SK-N-SH (cell line): ENCODE data around the gene ZC3H18.

Experiments used
- CHD2 ChIP-seq: fragments of 150-350 bp; IDR thresholded peaks from 2 replicates; pipeline ENCODE4 v1.6.1; 2018; ENCODE audit warnings: low read length; ENCODE audit not compliant: partially characterized antibody
- CTCF ChIP-seq: fragments of 200-600 bp; sonication (generic); IDR thresholded peaks from 2 replicates; pipeline ENCODE4 v1.6.1; 2017; ENCODE audit warnings: antibody characterized with exemption, mild to moderate bottlenecking, moderate library complexity
- FOXJ3 ChIP-seq: sonication (generic); formaldehyde crosslinking; IDR thresholded peaks from 2 replicates; pipeline ENCODE4 v1.5.1; 2020; ENCODE audit warnings: mild to moderate bottlenecking, missing genetic modification reagents
- GABPA ChIP-seq: IDR thresholded peaks from 2 replicates; pipeline ENCODE4 v1.4.0; 2012; ENCODE audit warnings: low read depth, mild to moderate bottlenecking
- POLR2AphosphoS5 ChIP-seq: IDR thresholded peaks from 2 replicates; pipeline ENCODE4 v1.6.1; 2012; ENCODE audit warnings: low read depth, low read length
- RAD21 ChIP-seq: IDR thresholded peaks from 2 replicates; pipeline ENCODE4 v1.6.1; 2012; ENCODE audit warnings: mild to moderate bottlenecking, low read length
- RFX5 ChIP-seq: IDR thresholded peaks from 2 replicates; pipeline ENCODE4 v1.6.1; 2012; ENCODE audit warnings: mild to moderate bottlenecking, improper control_type of control experiment, low read length
- RXRA ChIP-seq: IDR thresholded peaks from 2 replicates; pipeline ENCODE4 v1.4.0; 2012; ENCODE audit warnings: low read depth, mild to moderate bottlenecking, borderline replicate concordance
- YY1 ChIP-seq: IDR thresholded peaks from 2 replicates; pipeline ENCODE4 v1.4.0; 2012; ENCODE audit warnings: low read depth, mild to moderate bottlenecking

- TF ChIP-seq POLR2AphosphoS5, result no peak
- no peak for TF ChIP-seq YY1
- no peak for TF ChIP-seq CTCF
- TF ChIP-seq GABPA, result no peak
- no peak for TF ChIP-seq RAD21
- TF ChIP-seq RFX5, result no peak
- TF ChIP-seq RXRA, result no peak
- TF ChIP-seq FOXJ3 (CRISPR knock-in tag), result no peak
- no peak for TF ChIP-seq CHD2
Measured at GRCh38 chr16:88661468-88661867, 91.3 kb downstream of the ZC3H18 start.
